SK-N-MC (cell line): ENCODE measurements around the gene GIMD1.

Source experiments
- EZH2 ChIP-seq: fragments of 200-600 bp; sonication (generic); IDR thresholded peaks from one replicate; pipeline ENCODE4 v1.6.1; 2017; ENCODE audit warnings: antibody characterized with exemption
- POLR2AphosphoS5 ChIP-seq: IDR thresholded peaks from 2 replicates; pipeline ENCODE4 v1.6.1; 2012; ENCODE audit warnings: mild to moderate bottlenecking, low read depth, low read length, borderline replicate concordance

DNA sequence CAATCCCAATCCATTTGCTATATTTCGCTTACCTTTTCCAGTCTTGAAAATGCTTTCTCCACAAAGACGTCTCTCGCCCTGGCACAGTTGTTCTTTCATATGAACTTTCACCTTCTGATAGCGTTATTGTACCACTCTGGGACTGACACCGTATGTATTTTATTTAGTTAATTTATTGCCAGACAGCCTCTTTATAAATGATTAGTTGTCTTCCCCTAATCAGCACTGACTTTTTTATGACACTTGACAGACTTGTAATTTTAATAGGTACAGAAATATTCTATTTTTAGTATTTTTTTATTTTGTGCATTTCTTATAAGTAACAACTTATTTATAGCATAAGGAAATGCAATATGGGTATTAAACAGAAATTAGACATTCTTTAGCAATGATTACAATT, at the start of gene GIMD1:
- TF ChIP-seq POLR2AphosphoS5, result no peak
- TF ChIP-seq EZH2, result no peak
